Measurements from ENCODE around the gene SCART1. TPM values are rescaled to one million over a fixed set of nuclear protein-coding genes. Genes with fewer than 3 reads are reported as not detected.
A peak's percentile ranks its signal among the peaks of the same experiment; 100 is the strongest.

SCART1 gene
- total RNA-seq, 1 donor from 2014 or later, result 0.36 TPM

- Mint-ChIP-seq H3K4me1 (ENCODE audit: unreplicated experiment) (no peaks in the 10 kb centered on the region), H3K36me3 (ENCODE audit: low read depth, unreplicated experiment) (peaks cover 4% of the 10 kb centered on the region), H3K9me3 (ENCODE audit: unreplicated experiment) (peaks cover 9% of the 10 kb centered on the region), H3K27ac (ENCODE audit: unreplicated experiment) (peak overlapping the region; percentile 19), H3K27me3 (ENCODE audit: unreplicated experiment) (peaks cover 18% of the 10 kb centered on the region), H3K4me3 (ENCODE audit: unreplicated experiment) (peak overlapping the region; percentile 43)
- no peak for DNase-seq (ENCODE audit: low spot score)
- no peak for TF ChIP-seq CTCF (IDR thresholded peaks at IDR 0.05; ENCODE audit: unreplicated experiment)
Measured at GRCh38 chr10:133446979-133447378, 6.8 kb upstream of the SCART1 start.

- H3K4me3 Mint-ChIP-seq (ENCODE audit: unreplicated experiment), result no peak overlapping the region
- no peaks in the 10 kb centered on the region for H3K4me1 Mint-ChIP-seq (ENCODE audit: unreplicated experiment)
- TF ChIP-seq CTCF (IDR thresholded peaks at IDR 0.05; ENCODE audit: unreplicated experiment), result no peak
- H3K27ac Mint-ChIP-seq (ENCODE audit: unreplicated experiment), result no peak overlapping the region
- H3K36me3 Mint-ChIP-seq (ENCODE audit: low read depth, unreplicated experiment), result peaks cover 4% of the 10 kb centered on the region
- H3K27me3 Mint-ChIP-seq (ENCODE audit: unreplicated experiment), result peaks cover 14% of the 10 kb centered on the region
- peaks cover 9% of the 10 kb centered on the region for H3K9me3 Mint-ChIP-seq (ENCODE audit: unreplicated experiment)
- no peak for DNase-seq (ENCODE audit: low spot score)
Measured at GRCh38 chr10:133448120-133448519, 5.6 kb upstream of the SCART1 start.

GRCh38 chr10:133451346-133451745, 2.4 kb upstream of the SCART1 start:
- no peaks in the 10 kb centered on the region for H3K4me1 Mint-ChIP-seq (ENCODE audit: unreplicated experiment)
- DNase-seq (ENCODE audit: low spot score), result no peak
- no peak for TF ChIP-seq CTCF (IDR thresholded peaks at IDR 0.05; ENCODE audit: unreplicated experiment)
- peaks cover 5% of the 10 kb centered on the region for H3K9me3 Mint-ChIP-seq (ENCODE audit: unreplicated experiment)
- no peak overlapping the region for H3K27ac Mint-ChIP-seq (ENCODE audit: unreplicated experiment)
- H3K4me3 Mint-ChIP-seq (ENCODE audit: unreplicated experiment), result no peak overlapping the region
- peaks cover 11% of the 10 kb centered on the region for H3K27me3 Mint-ChIP-seq (ENCODE audit: unreplicated experiment)
- H3K36me3 Mint-ChIP-seq (ENCODE audit: low read depth, unreplicated experiment), result peaks cover 4% of the 10 kb centered on the region

GRCh38 chr10:133452453-133452852, 1.3 kb upstream of the SCART1 start:
- Mint-ChIP-seq H3K9me3 (ENCODE audit: unreplicated experiment) (no peaks in the 10 kb centered on the region), H3K27me3 (ENCODE audit: unreplicated experiment) (peaks cover 6% of the 10 kb centered on the region), H3K4me3 (ENCODE audit: unreplicated experiment) (no peak overlapping the region), H3K4me1 (ENCODE audit: unreplicated experiment) (no peaks in the 10 kb centered on the region), H3K36me3 (ENCODE audit: low read depth, unreplicated experiment) (no peaks in the 10 kb centered on the region), H3K27ac (ENCODE audit: unreplicated experiment) (no peak overlapping the region)
- DNase-seq (ENCODE audit: low spot score), result no peak
- TF ChIP-seq CTCF (IDR thresholded peaks at IDR 0.05; ENCODE audit: unreplicated experiment), result no peak

GRCh38 chr10:133454204-133454893, 604 bp downstream of the SCART1 start:
- Mint-ChIP-seq H3K4me3 (ENCODE audit: unreplicated experiment) (no peak overlapping the region), H3K9me3 (ENCODE audit: unreplicated experiment) (no peaks in the 10 kb centered on the region)

More at GRCh38 chr10:133454204-133454893, 604 bp downstream of the SCART1 start:
- TF ChIP-seq CTCF (IDR thresholded peaks at IDR 0.05; ENCODE audit: unreplicated experiment), result no peak
- Mint-ChIP-seq H3K36me3 (ENCODE audit: low read depth, unreplicated experiment) (no peaks in the 10 kb centered on the region), H3K27ac (ENCODE audit: unreplicated experiment) (no peak overlapping the region), H3K27me3 (ENCODE audit: unreplicated experiment) (peaks cover 8% of the 10 kb centered on the region), H3K4me1 (ENCODE audit: unreplicated experiment) (no peaks in the 10 kb centered on the region)
- DNase-seq (ENCODE audit: low spot score), result no peak
